Mammary epithelial cell (primary cell): ENCODE results near the gene DHRS7B.

Experiments used
- EZH2 ChIP-seq: IDR thresholded peaks from 2 replicates; pipeline ENCODE4 v1.6.1; 2012; ENCODE audit warnings: low read length, inconsistent platforms, borderline replicate concordance
- TF ChIP-seq, protein P1 (sequence below), 2 donors: IDR thresholded peaks in 1 of 2; conservative IDR thresholded peaks in 1 of 2; 2 replicates each; pipeline ENCODE4 v1.5.1; 2011 to 2012; ENCODE audit warnings: inconsistent platforms in 2 of 2, low read length in 2 of 2, mild to moderate bottlenecking in 2 of 2, control low read depth in 1 of 2, low read depth in 1 of 2; ENCODE audit not compliant: insufficient read depth in 1 of 2; ENCODE audit errors: extremely low read depth in 1 of 2

DNA sequence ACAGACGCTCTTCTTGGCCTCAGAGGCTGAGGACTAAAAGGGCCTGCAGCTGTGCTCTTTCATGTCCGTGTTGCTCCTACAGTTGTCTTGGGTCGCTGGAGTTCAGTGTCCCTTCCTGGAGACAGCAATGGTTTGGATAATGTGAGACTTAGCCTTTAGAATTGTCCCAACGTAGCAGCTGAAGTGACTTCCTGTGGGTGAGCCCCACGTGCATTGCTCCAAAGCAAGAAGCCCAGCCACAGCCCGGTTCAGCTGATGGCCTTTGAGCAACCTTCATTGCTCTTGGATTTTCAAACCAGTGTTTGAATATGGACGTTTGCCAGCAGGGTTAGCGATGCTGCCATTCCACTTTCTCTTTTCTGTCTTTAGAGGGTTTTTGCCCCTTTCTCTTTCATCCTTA lies 67.5 kb downstream of the DHRS7B start:
- TF ChIP-seq, protein P1, sequence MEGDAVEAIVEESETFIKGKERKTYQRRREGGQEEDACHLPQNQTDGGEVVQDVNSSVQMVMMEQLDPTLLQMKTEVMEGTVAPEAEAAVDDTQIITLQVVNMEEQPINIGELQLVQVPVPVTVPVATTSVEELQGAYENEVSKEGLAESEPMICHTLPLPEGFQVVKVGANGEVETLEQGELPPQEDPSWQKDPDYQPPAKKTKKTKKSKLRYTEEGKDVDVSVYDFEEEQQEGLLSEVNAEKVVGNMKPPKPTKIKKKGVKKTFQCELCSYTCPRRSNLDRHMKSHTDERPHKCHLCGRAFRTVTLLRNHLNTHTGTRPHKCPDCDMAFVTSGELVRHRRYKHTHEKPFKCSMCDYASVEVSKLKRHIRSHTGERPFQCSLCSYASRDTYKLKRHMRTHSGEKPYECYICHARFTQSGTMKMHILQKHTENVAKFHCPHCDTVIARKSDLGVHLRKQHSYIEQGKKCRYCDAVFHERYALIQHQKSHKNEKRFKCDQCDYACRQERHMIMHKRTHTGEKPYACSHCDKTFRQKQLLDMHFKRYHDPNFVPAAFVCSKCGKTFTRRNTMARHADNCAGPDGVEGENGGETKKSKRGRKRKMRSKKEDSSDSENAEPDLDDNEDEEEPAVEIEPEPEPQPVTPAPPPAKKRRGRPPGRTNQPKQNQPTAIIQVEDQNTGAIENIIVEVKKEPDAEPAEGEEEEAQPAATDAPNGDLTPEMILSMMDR (conservative IDR thresholded peaks at IDR 0.05 in 1 of 2, IDR thresholded peaks at IDR 0.05 in 1 of 2; ENCODE audit: extremely low read depth in 1 of 2, insufficient read depth in 1 of 2, low read depth in 1 of 2, low read length in 2 of 2), result no peak
- TF ChIP-seq EZH2, result no peak
